PC-3 (cell line): ENCODE data around the gene SBNO2.

ENCODE experiments used
- CTCF ChIP-seq: fragments of 300-600 bp; sonication (generic); conservative IDR thresholded peaks from 2 replicates; pipeline ENCODE4 v1.5.1; 2017; ENCODE audit warnings: antibody characterized with exemption, low read depth, mild to moderate bottlenecking, low read length
- EZH2phosphoT487 ChIP-seq: fragments of 300-600 bp; sonication (generic); IDR thresholded peaks from 2 replicates; pipeline ENCODE4 v1.6.1; 2018; ENCODE audit warnings: mild to moderate bottlenecking, antibody characterized with exemption, low read length, borderline replicate concordance

DNA sequence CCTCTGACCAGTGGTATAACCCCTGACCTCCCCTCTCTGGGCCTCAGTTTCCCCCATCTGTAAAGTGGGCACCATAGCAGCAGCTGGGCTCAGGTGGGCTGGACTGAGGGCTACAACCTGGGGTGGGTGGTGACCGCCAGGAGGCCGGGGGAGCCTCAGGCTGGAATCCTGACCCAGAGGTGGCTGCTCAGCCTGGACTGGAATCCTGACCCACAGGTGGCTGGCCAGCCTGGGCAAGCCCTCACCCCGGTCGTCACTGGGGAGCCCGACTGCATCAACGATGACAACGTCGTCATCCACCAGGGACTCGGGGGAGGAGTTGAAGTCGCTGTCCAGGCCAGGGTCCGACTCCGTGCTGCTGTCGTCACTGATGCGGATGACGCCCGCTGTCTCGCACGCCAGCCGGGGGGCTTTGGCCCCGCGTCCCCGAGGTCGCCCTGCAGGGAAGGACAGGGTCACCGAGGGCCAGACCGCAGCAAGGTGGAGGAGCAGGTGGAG lies 60.0 kb downstream of the SBNO2 start:
- TF ChIP-seq CTCF (no peak), EZH2phosphoT487 (no peak)
